A673 (cell line): ENCODE measurements around the gene P4HA2. TPM values are rescaled to one million over a fixed set of nuclear protein-coding genes. Genes with fewer than 3 reads are reported as not detected.

Experiments
- BruUV-seq: library from RNA; stranded (reverse); fragments of 400-500 nt; replicated peaks from 2 replicates; lab custom pipeline; 2021; lab: Mats Ljungman, UMichigan
- CTCF ChIA-PET: fragments of 300-600 bp; sonication (Branson Sonifier 250); formaldehyde crosslinking; loops from one replicate; lab custom pipeline; 2022; ENCODE audit warnings: antibody characterized with exemption; lab: Charles Lee
- POLR2A ChIA-PET: fragments of 300-600 bp; sonication (Branson Sonifier 250); formaldehyde crosslinking; loops from one replicate; lab custom pipeline; 2022; ENCODE audit warnings: antibody characterized with exemption; ENCODE audit not compliant: low non-redundant PET; lab: Charles Lee
- DNase-seq: peaks from one replicate; pipeline ENCODE4 v3.0.0-alpha.2; 2015; ENCODE audit warnings: low spot score
- H3K27ac ChIP-seq: fragments of 200-600 bp; sonication (generic); 2 replicates; pipeline ENCODE4 v1.5.1; 2016; ENCODE audit warnings: mixed run types, low read depth, mild to moderate bottlenecking, mixed read lengths, antibody characterized with exemption, low read length; ENCODE audit not compliant: poor library complexity, severe bottlenecking
- H3K27me3 ChIP-seq: fragments of 200-600 bp; sonication (generic); replicated peaks from 2 replicates; pipeline ENCODE4 v1.6.1; 2017; ENCODE audit warnings: mixed run types, low read depth, mild to moderate bottlenecking, mixed read lengths, antibody characterized with exemption, low read length; ENCODE audit not compliant: insufficient read depth, poor library complexity
- H3K36me3 ChIP-seq: fragments of 200-600 bp; sonication (generic); 2 replicates; pipeline ENCODE4 v1.6.1; 2016; ENCODE audit warnings: mixed run types, mild to moderate bottlenecking, mixed read lengths, antibody characterized with exemption, low read length; ENCODE audit not compliant: insufficient read depth, poor library complexity, severe bottlenecking
- H3K4me1 ChIP-seq: fragments of 200-600 bp; sonication (generic); 2 replicates; pipeline ENCODE4 v1.6.1; 2017; ENCODE audit warnings: mixed run types, mild to moderate bottlenecking, mixed read lengths, antibody characterized with exemption, low read length; ENCODE audit not compliant: insufficient read depth, poor library complexity, severe bottlenecking
- H3K4me3 ChIP-seq: fragments of 200-600 bp; sonication (generic); 2 replicates; pipeline ENCODE4 v1.5.1; 2016; ENCODE audit warnings: low read depth, mixed run types, mild to moderate bottlenecking, mixed read lengths, low read length; ENCODE audit not compliant: poor library complexity, severe bottlenecking
- H3K9me3 ChIP-seq: fragments of 200-600 bp; sonication (generic); 2 replicates; pipeline ENCODE4 v1.6.1; 2016; ENCODE audit warnings: mixed run types, low read depth, mild to moderate bottlenecking, mixed read lengths, antibody characterized with exemption, low read length; ENCODE audit not compliant: poor library complexity, severe bottlenecking
- CTCF ChIP-seq: fragments of 300-800, 200-600 bp; sonication (generic); conservative IDR thresholded peaks from 2 replicates; pipeline ENCODE4 v1.5.1; 2017; ENCODE audit warnings: low read depth, mild to moderate bottlenecking, antibody characterized with exemption, low read length, moderate library complexity, mixed read lengths
- EZH2 ChIP-seq: fragments of 200-600 bp; sonication (generic); IDR thresholded peaks from 2 replicates; pipeline ENCODE4 v1.6.1; 2017; ENCODE audit warnings: borderline replicate concordance, low read depth, mild to moderate bottlenecking, mixed read lengths, antibody characterized with exemption, low read length; ENCODE audit not compliant: poor library complexity, severe bottlenecking
- intact Hi-C: fragments of 100-400 bp; cut with micrococcal nuclease; formaldehyde crosslinking; loops from one replicate; pipeline ENCODE4 v1.10.0; 2022; ENCODE audit not compliant: unreplicated experiment
- total RNA-seq: library from RNA; stranded (reverse); gene quantifications from 2 replicates; pipeline ENCODE4 v1.2.3, GENCODE V29; 2021

Gene P4HA2
- total RNA-seq, 1 experiment from 2014 or later: 2.8 TPM

- DNase-seq: no peak
- Histone ChIP-seq H3K36me3 (no peaks in the 10 kb centered on the region), H3K27ac (no peak overlapping the region), H3K4me1 (no peaks in the 10 kb centered on the region), H3K27me3 (no peaks in the 10 kb centered on the region), H3K4me3 (no peak overlapping the region), H3K9me3 (no peaks in the 10 kb centered on the region)
- TF ChIP-seq EZH2 (no peak), CTCF (no peak)
- ChIA-PET POLR2A (no interaction called here), CTCF (no interaction called here)
- no TSS peak for BruUV-seq
- intact Hi-C loops: no loop called here
Measured at GRCh38 chr5:132202711-132203463, 24.8 kb downstream of the P4HA2 start.

DNA sequence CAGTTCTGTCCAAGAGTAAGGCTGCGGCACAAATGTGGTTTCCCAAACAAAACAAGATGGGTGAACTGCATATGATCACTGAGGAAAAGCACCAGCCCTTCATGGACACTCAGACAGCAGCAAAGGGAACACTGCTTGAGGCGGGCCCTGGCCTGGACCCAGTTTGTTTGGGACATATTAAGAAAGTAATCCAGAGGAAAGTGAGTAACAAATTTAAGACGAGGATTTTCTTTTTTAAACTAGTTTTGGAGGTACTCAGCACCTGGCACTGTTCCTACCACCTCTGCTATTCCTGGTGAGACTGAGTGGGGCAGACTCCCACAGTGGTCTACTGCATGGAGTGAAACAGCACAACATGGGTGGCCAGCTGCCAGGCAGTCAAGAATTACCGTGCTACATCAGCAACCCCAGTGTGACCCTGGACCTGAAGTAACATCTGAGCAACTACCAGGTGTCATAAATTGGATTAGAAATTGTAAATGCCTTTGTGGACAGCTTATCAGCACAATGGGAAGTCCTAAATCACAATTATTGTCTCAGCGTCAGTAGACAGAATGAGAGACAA is 28.5 kb downstream of the P4HA2 start:
- POLR2A ChIA-PET: no interaction called here
- H3K27ac ChIP-seq: no peak overlapping the region
- H3K36me3 ChIP-seq: no peaks in the 10 kb centered on the region
- CTCF ChIA-PET: no interaction called here
- no peaks in the 10 kb centered on the region for H3K27me3 ChIP-seq
- no peaks in the 10 kb centered on the region for H3K9me3 ChIP-seq
- H3K4me3 ChIP-seq: no peak overlapping the region
- BruUV-seq: no TSS peak
- intact Hi-C loops: no loop called here
- H3K4me1 ChIP-seq: no peaks in the 10 kb centered on the region
- DNase-seq: no peak
- no peak for TF ChIP-seq CTCF
- TF ChIP-seq EZH2: no peak

DNA sequence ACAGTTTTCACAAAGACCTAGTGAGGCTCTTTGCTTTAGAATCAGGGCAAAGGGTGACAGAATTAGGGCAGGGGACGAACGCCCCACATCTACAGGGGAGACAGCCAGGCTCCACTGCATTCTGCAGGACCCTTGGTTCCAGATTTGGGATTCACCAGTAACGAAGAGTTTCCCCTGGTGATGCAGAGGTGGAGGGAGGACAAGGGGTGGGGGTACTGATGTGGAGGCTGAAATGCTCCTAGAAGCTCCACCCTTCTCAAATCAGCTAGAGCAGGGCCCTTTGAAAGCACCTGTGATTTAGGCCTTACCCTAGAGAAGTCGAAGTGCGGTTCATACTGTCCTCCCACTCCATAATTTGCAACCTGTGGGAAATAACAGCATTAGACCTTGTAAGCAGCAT is 29.1 kb downstream of the P4HA2 start:
- no peaks in the 10 kb centered on the region for H3K4me1 ChIP-seq
- H3K36me3 ChIP-seq: no peaks in the 10 kb centered on the region
- no TSS peak for BruUV-seq
- no peak for DNase-seq
- TF ChIP-seq EZH2 (no peak), CTCF (no peak)
- H3K27ac ChIP-seq: no peak overlapping the region
- POLR2A ChIA-PET: no interaction called here
- intact Hi-C loops: no loop called here
- no peak overlapping the region for H3K4me3 ChIP-seq
- CTCF ChIA-PET: no interaction called here
- H3K9me3 ChIP-seq: no peaks in the 10 kb centered on the region
- H3K27me3 ChIP-seq: no peaks in the 10 kb centered on the region
